ENCODE measurements around the gene USP14.
"Not testable (repeated sequence)": the region's sequence is repeated elsewhere in the genome, so short reads cannot be mapped to it uniquely, and the experiment has no call there.

Gene USP14

DNA sequence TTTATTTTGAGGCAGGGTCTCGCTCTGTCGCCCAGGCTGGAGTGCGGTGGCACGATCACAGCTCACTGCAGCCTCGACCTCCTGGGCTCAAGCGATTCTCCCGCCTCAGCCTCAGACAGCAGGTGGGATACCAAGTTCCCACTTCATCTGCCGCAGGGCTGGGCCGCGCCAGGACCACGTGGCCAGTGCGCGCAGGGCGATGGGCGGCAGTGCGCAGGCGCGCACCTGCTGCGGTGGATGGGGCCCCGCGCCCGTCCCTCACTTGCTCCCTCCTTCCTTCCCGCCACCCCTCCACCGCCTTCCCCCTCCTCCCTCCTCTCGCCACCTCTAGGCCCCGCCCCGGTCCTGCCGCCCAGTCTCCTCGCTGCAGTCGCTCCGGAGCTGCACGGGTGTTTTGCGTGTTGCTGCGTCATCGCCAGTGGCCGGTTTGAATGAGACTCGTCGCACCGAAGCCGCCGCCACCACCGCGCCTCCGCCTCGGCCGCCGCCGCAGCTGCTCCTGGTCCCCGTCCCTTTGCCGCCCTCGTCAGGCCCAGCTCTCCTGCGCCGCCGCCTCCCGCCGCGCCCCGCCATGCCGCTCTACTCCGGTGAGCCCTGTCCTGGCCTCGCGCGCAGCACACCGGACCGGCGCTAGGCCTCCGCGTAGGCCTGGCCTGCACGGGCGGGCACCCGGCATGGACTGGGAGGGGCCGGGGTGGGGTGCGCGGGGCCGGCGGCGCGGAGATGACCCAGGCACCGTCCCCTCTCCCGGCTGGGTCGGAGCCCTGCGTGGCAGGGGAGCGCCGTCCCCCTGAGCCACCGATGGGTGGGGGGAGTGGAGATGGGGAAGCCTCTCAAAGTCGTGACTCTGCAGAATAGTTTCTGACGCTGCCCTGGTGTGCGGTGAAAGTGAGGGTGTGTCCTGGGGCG lies at the start of gene USP14:
Gene USP14, plus strand, starts transcription at position 430 of the 909 bp plus-strand sequence. Its CDS starts 142 bp downstream, at position 572.
- DNase-seq = peak; percentile 95

DNA sequence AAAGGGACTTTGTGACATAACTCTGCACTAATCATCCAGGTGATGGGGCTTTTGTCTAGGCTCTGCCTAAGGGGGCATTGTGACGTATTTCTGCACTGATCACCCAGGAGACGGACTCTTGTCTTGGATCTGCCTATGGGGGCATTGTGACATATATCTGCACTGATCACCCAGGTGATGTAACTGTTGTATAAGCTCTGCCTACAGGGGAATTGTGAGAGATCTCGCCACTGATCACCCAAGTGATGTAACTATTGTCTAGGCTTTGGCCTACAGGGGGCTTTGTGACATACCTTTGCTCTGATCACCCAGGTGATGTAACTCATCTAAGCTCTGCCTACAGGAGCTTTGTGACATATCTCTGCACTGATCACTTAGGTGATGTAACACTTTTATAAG lies 49.7 kb upstream of the USP14 start:
- not testable (repeated sequence) for DNase-seq

DNA sequence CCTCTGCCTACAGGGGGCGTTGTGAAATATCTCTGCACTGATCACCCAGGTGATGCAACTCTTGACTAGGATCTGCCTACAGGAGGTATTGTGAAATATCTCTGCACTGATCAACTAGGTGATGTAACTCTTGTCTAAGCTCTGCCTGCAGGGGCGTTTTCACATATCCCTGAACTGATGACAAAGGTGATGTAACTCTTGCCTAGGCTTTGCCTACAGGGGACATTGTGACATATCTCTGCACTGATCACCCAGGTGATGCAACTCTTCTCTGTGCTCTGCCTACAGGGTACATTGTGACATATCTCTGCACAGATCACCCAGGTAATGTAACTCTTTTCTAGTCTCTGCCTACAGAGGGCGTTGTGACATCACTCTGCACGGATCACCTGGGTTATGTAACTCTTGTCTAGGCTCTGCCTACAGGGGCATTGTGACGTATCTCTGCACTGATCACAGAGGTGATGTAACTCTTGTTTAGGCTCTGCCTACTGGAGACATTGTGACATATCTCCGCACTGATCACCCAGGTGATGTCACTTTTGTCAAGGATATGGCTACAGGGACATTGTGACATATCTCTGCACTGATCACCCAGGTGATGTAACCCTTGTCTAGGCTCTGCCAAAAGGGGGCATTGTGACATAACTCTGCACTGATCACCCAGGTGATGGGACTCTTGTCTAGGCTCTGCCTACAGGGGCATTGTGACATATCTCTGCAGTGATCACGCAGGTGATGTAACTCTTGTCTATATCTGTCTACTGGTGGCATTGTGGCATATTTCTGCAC lies 49.0 kb upstream of the USP14 start:
- not testable (repeated sequence) for DNase-seq

DNA sequence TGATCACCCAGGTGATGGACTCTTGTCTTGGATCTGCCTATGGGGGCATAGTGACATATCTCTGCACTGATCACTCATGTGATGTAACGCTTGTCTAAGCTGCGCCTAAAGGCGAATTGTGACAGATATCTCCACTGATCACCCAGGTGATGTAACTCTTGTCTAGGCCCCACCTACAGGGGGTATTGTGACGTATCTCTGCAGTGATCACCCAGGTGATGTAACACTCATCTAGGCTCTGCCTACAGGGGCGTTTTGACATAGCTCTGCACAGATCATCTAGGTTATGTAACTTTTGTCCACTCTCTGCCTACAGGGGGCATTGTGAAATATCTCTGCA lies 48.5 kb upstream of the USP14 start:
- DNase-seq = not testable (repeated sequence)

DNA sequence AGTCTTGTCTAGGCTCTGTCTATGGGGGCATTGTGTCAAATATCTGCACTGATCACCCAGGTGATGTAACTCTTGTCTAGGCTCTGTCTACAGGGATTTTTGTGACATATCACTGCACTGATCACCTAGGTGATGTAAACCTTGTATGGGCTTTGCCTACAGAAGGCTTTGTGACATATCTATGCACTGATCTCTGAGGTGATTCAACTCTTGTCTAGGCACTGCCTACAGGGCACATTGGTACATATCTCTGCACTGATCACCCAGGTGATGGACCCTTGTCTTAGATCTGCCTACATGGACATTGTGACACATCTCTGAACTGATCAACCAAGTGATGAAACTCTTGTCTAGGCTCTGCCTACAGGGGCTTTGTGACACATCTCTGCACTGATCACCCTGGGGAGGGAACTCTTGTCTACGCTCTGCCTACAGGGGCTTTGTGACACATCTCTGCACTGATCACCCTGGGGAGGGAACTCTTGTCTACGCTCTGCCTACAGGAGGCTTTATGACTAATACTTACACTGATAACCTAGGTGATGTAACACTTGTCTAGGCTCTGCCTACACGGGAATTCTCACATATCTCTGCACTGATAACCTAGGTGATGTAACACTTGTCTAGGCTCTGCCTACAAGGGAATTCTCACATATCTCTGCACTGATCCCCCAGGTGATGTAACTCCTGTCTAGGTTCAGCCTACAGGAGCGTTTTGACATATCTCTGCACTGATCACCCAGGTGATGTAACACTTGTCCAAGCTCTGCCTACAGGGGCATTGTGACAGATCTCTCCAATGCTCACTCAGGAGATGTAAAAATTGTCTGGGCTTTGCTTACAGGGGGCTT lies 47.8 kb upstream of the USP14 start:
- not testable (repeated sequence) for DNase-seq

DNA sequence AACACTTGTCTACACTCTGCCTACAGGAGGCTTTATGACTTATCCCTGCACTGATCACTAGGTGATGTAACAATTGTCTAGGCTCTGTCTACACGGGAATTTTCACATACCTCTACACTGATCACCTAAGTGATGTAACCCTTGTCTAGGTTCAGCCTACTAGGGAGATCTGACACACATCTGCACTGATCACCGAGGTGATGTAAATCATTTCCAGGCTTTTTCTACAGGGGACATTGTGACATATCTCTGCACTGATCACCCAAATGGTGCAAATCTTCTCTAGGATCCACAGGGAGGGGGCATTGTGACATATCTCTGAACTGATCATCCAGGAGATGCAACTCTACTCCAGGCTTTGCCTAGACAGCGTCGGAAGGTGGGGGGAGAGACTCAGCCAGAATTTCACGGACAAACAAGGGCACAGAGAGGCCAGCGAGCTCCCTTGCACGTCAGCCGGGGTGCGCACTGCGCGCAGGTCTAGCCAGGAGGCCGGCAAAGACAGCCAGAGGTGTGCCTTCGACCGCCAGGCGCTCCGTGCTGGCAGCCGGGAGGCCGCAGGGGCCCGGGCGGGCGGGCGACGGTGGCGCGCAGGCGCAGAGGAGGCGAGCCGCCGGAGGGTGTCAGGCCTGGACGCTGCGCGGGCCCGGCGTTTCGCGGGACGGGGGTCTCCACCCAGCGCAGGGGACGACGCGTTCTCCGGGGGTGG lies 46.9 kb upstream of the USP14 start:
- no peak for DNase-seq

DNA sequence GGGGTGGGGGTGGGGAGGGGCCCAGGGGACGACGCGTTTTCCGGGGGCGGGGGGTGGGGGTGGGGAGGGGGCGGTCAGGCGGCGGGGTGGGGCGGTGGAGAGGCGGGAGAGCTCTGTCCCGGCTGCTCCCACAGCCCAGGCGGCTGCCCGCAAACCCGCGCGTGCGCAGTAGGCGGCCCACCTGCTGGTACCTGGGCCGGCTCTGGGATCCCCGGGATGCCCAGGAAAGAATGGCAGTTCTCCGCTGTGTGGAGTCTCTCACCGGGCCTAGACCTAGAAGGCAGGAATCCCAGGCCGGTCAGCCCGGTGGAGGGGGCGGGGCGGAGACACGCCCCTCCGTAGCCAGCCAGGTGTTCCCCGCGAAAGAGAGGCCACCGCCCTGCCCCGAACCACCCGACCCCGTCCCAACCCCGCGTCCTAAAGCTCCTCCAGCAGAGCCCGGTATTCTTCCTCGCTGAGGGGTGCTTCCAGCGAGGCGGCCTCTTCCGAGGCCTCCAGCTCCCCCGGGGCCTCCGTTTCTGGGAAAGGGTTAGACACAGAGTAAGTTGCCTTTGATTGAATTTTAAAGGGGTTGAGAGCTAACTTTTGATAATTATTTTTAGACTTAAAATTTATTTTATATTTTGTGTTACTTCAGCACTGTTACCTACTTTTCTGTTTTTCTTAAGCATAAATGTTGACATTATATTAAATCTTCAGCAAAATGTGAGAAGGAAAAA lies 46.2 kb upstream of the USP14 start:
- not testable (repeated sequence) for DNase-seq

DNA sequence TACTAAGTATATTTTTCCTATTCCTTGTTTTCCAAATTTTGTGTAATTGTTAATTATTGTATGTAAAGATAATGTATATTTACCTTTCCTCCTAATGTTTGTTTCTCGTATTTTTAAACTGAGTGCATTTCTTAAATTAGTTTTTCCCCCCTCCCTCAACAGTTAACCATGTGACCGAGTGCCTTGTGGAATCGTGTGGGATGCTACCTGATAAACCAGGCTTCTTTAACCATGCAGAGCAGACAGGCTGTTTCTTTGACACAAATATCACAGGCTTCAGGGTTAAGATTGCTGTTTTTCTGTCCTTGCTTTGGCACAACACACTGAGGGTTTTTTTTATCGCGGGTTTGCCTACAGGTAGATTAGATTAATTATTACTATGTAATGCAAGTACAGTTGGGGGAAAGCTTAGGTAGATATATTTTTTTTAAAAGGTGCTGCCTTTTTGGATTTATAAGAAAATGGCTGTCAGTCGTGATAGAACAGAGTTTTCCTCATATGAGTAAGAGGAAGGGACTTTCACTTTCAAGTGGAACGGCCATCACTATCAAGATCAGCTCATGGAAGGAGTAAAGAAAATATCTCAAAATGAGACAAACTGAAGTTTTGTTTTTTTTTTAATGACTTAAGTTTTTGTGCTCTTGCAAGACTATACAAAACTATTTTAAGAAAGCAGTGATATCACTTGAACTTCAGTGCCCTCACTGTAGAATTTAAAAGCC lies 37.7 kb upstream of the USP14 start:
- not testable (repeated sequence) for DNase-seq

DNA sequence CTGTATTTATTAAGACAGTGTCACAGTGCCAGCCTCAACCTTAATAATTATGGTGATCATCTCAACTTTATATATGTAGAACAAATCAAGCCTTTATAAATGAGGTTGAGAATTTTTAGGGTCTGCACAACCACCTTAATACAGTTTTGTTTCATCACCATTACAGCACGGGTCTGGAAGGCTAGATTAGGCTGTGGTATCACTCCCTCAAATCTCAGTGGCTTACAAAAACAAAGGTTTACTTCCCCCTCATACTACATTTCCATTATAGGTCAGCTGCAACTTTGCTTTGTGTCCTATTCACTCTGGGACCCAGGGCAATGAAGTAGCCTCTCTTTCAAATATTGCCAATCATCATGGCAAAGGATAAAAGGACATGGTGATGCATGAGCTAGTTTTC lies 23.3 kb upstream of the USP14 start:
- DNase-seq = no peak

DNA sequence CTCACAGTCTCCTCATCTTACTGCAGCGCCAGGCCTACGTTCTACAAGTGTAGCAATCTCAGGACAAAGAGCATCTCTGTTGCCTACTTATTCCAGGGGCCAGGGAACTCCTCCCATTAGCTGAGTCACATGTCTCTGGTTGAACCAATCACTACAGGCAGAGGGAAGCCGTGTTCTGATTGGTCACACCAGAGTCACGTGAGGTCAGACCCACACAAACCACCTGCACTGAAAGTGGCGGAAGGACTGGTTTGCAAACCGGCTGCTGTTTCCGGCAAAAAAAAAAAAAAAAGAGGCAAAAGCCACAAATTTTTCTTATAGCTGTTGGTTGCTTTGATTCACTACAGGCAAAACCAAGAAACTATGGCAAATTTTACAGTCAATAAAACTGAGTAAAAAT lies 21.9 kb upstream of the USP14 start:
- no peak for DNase-seq

DNA sequence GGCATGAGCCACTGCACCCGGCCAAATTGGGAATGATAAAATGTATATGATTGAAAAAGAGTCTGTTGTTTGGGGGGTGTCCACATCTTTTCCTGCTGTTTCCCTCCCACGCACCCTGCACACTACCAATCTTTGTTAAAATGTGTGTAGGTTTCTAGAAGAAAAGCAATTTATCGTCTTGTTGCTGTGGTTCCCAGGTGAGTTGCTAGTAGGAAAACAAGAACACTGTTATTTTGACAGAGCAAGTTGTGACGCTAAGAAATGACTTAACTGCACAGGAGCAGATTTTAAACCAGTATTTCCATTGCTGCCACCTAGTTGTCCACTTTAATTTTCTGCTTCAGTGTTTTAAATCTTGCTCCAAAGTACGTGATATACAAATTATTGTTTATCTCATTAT lies 21.0 kb upstream of the USP14 start:
- no peak for DNase-seq

DNA sequence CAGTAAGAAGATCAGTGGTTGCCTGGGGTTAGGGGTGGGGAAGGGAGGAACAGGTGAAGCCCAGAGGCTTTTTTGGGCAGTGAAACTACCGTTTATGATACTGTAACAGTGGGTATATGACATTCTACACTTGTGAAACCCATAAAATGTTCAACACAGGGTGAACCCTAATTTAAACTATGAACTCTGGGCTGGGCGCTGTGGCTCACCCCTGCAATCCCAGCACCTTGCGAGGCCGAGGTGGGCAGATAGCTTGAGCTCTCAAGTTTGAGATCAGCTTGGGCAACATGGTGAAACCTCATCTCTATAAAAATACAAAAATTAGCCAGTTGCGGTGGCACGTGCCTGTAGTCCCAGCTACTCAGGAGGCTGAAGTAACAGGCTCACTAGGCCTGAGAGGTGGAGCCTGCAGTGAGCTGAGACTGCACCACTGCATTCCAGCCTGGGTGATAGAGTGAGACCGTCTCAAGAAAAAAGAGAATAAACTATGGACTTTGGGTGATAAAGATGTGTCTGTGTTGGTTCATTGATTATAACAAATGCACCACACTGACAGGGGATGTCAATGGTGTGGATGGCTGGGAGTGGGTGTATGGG lies 17.6 kb upstream of the USP14 start:
- DNase-seq = no peak

DNA sequence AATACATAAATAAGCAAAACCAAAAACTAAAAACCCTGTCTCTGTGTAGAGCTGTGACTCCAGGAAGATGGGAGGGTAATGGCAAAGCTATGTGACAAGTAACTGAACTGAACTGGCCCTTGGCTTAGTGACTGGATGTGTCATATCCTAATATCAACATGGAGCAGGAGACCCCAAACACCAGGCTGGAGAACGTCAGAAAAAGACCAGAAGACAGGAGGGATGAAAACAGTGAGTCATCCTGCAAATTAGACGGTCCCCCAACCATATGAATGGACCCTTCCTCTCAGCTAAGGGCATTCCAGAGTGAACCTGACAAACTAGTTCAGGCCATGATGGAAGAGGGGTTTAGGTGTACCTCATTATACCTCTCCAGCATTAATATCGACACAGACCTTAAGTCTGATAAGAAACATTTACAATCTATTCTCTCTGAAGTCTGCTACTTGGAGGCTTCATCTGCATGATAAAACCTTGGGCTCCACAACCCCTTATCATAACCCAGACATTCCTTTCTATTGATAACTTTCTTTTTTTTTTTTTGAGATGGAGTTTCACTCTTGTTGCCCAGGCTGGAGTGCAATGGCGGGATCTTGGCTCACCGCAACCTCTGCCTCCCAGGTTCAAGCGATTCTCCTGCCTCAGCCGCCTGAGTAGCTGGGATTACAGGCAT lies 15.6 kb upstream of the USP14 start:
- DNase-seq = not testable (repeated sequence)

DNA sequence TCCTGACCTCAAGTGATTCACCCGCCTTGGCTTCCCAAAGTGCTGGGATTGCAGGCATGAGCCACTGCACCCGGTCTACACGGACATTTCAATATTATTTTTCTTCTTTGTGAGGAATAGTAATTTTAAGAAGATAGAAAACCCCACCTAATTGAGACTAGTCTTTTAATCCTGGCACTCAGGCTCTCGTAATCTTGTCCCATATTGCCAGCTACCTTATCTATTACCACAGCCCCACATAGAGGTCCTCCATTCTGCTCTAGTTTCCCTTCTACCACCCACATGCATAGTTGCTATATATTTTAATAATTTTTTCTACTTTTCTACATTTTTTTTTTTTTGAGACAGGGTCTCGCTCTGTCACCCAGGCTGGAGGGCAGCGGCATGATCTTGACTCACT lies 9.5 kb upstream of the USP14 start:
- DNase-seq = no peak

DNA sequence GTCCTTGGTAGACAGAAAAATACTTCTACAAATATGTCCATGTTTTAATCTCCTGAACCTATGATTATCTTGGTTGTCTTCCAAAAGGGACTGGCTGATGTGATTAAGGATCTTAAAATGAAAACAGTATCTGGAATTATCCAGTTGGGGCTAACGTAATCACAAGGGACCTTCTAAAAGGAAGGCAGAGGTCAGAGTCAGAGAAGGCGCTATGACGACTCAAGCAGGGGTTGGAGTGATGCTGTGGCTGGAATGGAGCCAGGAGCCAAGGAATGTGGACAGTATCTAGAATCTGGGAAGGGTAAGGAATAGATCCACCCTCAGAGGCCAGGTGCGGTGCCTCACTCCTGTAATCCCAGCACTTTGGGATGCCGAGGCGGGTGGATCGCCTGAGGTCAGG lies 4.2 kb upstream of the USP14 start:
- DNase-seq = no peak

DNA sequence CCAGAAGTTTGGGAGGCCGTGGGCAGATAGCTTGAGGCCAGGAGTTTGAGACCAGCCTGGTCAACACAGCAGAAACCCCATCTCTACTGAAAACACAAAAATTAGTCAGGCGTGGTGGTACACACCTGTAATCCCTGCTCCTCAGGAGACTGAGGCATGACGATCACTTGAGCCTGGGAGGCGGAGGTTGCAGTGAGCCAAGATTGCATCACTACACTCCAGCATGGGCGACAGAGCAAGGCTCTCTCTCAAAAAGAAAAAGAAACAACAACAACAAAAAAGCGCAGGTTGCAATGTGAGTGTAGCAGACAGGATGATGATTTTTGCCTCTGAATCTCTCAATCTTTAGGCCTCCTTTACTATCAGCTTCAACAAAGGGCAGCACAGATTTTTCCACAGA lies 2.7 kb upstream of the USP14 start:
- no peak for DNase-seq

DNA sequence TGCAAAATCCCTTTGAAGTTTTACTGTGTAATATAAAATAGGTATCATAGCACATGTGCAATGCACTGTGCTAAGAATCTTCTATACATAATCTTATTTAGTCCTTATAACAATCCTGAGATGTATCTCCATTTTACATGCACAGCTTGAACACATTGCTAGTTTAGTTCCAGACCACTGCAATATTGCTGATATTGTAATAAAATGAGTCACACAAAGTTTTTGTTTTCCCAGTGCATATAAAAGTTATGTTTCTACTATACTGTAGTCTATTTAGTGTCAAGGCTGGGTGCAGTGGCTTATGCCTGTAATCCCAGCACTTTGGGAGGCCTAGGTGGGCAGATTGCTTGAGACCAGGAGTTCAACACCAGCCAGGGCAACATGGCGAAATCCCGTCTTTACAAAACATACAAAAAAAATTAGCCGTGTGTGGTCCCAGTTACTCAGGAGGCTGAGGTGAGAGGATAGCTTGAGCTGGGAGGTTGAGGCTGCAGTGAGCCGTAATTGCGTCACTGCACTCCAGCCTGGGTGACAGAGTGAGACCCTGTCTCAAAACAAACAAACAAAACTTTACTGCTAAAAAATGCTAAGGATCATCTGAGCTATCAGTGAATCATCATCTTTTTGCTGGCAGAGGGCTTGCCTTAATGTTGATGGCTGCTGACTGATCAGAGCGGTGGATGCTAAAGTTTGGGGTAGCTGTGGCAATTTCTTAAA lies 1.7 kb upstream of the USP14 start:
- no peak for DNase-seq

DNA sequence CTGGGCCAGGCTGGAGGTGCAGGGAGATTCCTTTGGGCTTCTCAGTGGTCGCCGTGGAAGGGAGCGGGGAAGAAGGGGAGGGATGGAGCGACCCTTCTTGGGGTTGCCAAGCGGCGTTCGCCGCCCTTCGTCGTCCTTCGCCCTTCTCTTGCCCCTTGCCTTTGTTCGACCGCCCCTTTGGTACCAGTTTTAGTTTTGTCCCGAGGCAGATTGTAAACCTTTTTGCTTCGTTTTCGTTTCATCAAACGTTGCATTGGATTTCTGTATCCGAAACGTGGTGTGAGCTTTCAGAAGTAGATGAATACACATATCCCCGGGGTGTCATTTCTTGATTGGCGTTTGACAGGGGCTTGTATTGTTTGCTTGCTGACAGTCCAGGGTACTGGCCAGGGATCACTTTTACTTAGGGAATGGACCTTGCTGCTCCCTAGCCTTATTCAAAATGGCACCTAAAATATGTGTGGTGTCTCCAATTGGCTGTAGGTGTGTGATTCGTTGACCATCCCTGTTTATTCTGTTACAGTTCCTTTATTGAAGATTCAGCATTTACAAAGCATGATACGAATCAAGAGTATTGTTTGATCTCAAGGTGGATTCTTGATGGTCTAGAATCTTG lies 788 bp downstream of the USP14 start:
- DNase-seq = no peak

DNA sequence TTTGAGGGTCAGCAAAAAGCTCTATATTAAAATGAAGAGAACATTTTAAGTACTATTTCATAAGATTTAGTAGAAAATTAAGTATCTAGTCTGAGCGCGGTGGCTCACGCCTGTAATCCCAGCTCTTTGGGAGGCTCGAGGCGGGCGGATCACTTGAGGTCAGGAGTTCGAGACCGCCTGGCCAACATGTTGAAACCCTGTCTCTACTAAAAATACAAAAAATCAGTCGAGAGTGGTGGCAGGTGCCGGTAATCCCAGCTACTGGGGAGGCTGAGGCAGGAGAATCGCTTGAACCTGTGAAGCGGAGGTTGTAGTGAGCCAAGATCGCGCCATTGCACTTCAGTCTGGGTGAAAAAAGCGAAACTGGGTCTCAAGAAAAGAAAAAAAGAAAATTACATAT lies 1.6 kb downstream of the USP14 start:
- no peak for DNase-seq

Measured in NCI-H774 (cell line).